ENCODE data around the gene CD7. TPM values are rescaled to one million over a fixed set of nuclear protein-coding genes. Genes with fewer than 3 reads are reported as not detected.

Gene CD7
- total and polyA plus RNA-seq, 2 donors (not counting 1 experiment from before 2014, with no cell fraction given) = 0.67 to 1.3 TPM

DNA sequence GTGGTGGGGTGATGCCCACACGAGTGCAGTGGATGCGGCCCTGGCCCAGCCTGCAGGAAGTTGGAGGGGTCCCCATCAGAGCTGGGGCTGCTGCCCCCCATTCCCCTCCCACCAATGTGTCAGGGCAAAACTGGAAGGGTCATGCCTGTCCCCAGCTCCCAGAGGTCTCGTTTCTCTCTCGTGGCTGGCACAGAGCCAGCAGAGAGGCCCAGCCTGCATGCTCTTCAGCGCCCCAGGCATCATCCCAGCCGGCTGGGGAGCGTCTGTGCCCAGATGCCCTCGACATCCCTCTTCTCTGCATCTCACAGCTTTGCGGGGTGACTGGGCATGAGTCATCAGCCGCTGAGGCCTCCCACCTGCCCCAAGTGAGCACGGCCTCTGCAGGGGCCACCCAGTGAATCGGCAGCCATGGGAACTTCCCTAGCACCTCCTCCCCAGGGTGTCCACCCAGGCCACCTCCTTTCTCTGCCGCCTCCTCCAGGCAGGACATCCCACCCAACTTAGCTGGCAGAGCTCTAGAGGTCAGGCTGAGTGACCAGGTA is 34.1 kb downstream of the CD7 start:
- Histone ChIP-seq H3K79me2 (ENCODE audit: control insufficient read depth, insufficient read depth, low read length) (no peaks in the 10 kb centered on the region), H3K4me1 (ENCODE audit: control insufficient read depth in 2 of 2, insufficient read depth in 2 of 2, low read length in 2 of 2) (peaks cover 0 to 6% of the 10 kb centered on the region in 2 donors), H3K36me3 (replicated peaks in 1 of 2; ENCODE audit: control extremely low read depth in 1 of 2, control insufficient read depth in 1 of 2, extremely low read depth in 1 of 2, insufficient read depth in 2 of 2, low read length in 1 of 2) (no peaks in the 10 kb centered on the region), H3K4me2 (replicated peaks; ENCODE audit: low read depth, low read length, poor library complexity, severe bottlenecking) (no peak overlapping the region), H4K20me1 (ENCODE audit: control insufficient read depth, insufficient read depth, low read length, poor library complexity, severe bottlenecking) (no peaks in the 10 kb centered on the region), H3K27me3 (replicated peaks in 1 of 4; ENCODE audit: control extremely low read depth in 1 of 4, control insufficient read depth in 3 of 4, insufficient read depth in 4 of 4, low read length in 3 of 4) (peaks cover 0 to 10% (median 0%) of the 10 kb centered on the region in 4 experiments), H2AFZ (ENCODE audit: insufficient read depth, low read depth, low read length, poor library complexity, severe bottlenecking) (no peak overlapping the region), H3K27ac (ENCODE audit: low read length in 2 of 2) (no peak overlapping the region), H3K9me3 (ENCODE audit: control extremely low read depth in 1 of 3, control insufficient read depth in 2 of 3, insufficient read depth in 1 of 3, low read length in 2 of 3) (peaks cover 0 to 4% (median 0%) of the 10 kb centered on the region in 3 donors), H3K9ac (ENCODE audit: low read length) (no peak overlapping the region), H3K4me3 (ENCODE audit: control extremely low read depth in 1 of 5, extremely low read depth in 1 of 5, insufficient read depth in 1 of 5, low read depth in 2 of 5, low read length in 4 of 5) (no peak overlapping the region)
- Mint-ChIP-seq H3K4me1 (peaks cover 9% of the 10 kb centered on the region), H3K27me3 (no peaks in the 10 kb centered on the region), H3K9me3 (ENCODE audit: insufficient read depth) (no peaks in the 10 kb centered on the region), H3K27ac (no peak overlapping the region), H3K4me3 (no peak overlapping the region)
- TF ChIP-seq, protein P1, sequence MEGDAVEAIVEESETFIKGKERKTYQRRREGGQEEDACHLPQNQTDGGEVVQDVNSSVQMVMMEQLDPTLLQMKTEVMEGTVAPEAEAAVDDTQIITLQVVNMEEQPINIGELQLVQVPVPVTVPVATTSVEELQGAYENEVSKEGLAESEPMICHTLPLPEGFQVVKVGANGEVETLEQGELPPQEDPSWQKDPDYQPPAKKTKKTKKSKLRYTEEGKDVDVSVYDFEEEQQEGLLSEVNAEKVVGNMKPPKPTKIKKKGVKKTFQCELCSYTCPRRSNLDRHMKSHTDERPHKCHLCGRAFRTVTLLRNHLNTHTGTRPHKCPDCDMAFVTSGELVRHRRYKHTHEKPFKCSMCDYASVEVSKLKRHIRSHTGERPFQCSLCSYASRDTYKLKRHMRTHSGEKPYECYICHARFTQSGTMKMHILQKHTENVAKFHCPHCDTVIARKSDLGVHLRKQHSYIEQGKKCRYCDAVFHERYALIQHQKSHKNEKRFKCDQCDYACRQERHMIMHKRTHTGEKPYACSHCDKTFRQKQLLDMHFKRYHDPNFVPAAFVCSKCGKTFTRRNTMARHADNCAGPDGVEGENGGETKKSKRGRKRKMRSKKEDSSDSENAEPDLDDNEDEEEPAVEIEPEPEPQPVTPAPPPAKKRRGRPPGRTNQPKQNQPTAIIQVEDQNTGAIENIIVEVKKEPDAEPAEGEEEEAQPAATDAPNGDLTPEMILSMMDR (IDR thresholded peaks at IDR 0.05) = no peak
- no peak for TF ChIP-seq EZH2 (IDR thresholded peaks at IDR 0.05; ENCODE audit: borderline replicate concordance, insufficient read depth, low read depth, low read length, poor library complexity, severe bottlenecking)
- CTCF ChIA-PET = interaction anchor here (1.0 kb wide), 1 partner anchor 19 kb away, joined by 3 read pairs; no protein-coding TSS in a partner anchor
- 43% methylated on average over 12 of the region's 13 CpGs for WGBS (ENCODE audit: insufficient coverage)
- DNase-seq (no peak), ATAC-seq (ENCODE audit: low read depth) (no peak)
- intact Hi-C loops (cut with micrococcal nuclease) = no loop called here
- POLR2A ChIA-PET = interaction anchor here (1.0 kb wide), 1 partner anchor 9 kb away, joined by 3 read pairs; no protein-coding TSS in a partner anchor
